Tibial nerve (tissue), 4 donors: ENCODE measurements around the gene TENM4. TPM values are rescaled to one million over a fixed set of nuclear protein-coding genes. Genes with fewer than 3 reads are reported as not detected.

Experiments
- DNase-seq, 2 donors: peaks; one replicate each; pipeline ENCODE4 v3.0.0-alpha.2; 2019; ENCODE audit warnings: low spot score in 2 of 2
- H3K27ac ChIP-seq, 4 donors: fragments of 200-600 bp; sonication (generic) in 3 of 4; one replicate each; pipeline ENCODE4 v1.5.1; 2017 to 2019; ENCODE audit warnings: mild to moderate bottlenecking in 1 of 4
- H3K27me3 ChIP-seq, 2 donors: fragments of 200-600 bp; sonication (generic) in 1 of 2; one replicate each; pipeline versions ENCODE4 v1.5.1 to v1.6.0; 2017 to 2019
- H3K36me3 ChIP-seq, 3 donors: fragments of 200-600 bp; sonication (generic); one replicate each; pipeline ENCODE4 v1.5.1; 2018 to 2019
- H3K4me1 ChIP-seq, 4 donors: fragments of 200-600 bp; sonication (generic) in 3 of 4; one replicate each; pipeline ENCODE4 v1.5.1; 2017 to 2019
- H3K4me3 ChIP-seq, 4 donors: fragments of 200-600 bp; sonication (generic) in 3 of 4; one replicate each; pipeline ENCODE4 v1.5.1; 2017 to 2019; ENCODE audit warnings: mild to moderate bottlenecking in 1 of 4, moderate library complexity in 1 of 4
- H3K9me3 ChIP-seq, 4 donors: fragments of 200-600 bp; sonication (generic) in 3 of 4; one replicate each; pipeline ENCODE4 v1.5.1; 2017 to 2019
- CTCF ChIP-seq, 5 experiments: fragments of 200-600 bp in 3 of 5; fragments of 450-650 bp in 2 of 5; sonication (generic) in 3 of 5; IDR thresholded peaks; one replicate each; pipeline ENCODE4 v1.5.1; 2016 to 2019; ENCODE audit warnings: antibody characterized with exemption in 5 of 5, mild to moderate bottlenecking in 3 of 5, moderate library complexity in 2 of 5
- EP300 ChIP-seq, 2 donors: sonication (generic); formaldehyde crosslinking; IDR thresholded peaks; one replicate each; pipeline ENCODE4 v1.6.1; 2017; ENCODE audit warnings: antibody characterized with exemption in 2 of 2, mild to moderate bottlenecking in 1 of 2
- POLR2A ChIP-seq, 2 donors: fragments of 450-650 bp; IDR thresholded peaks; one replicate each; pipeline ENCODE4 v1.6.1; 2017; ENCODE audit warnings: antibody characterized with exemption in 2 of 2, mild to moderate bottlenecking in 2 of 2, moderate library complexity in 2 of 2
- WGBS, 2 donors: methylation state at CpG; one replicate each; pipeline ENCODE4 v1.1.5; 2018; 5-methylcytosine and 5-hydroxymethylcytosine counted together
- total RNA-seq, 4 donors: library from RNA; depleted of rRNA; stranded (reverse); fragments of >200 nt; gene quantifications; one replicate each; pipeline ENCODE4 v1.1.0, GENCODE V29; 2016

The TENM4 gene
- total RNA-seq, 4 donors from 2014 or later = 15.3 to 36.3 (median 19.6) TPM

DNA sequence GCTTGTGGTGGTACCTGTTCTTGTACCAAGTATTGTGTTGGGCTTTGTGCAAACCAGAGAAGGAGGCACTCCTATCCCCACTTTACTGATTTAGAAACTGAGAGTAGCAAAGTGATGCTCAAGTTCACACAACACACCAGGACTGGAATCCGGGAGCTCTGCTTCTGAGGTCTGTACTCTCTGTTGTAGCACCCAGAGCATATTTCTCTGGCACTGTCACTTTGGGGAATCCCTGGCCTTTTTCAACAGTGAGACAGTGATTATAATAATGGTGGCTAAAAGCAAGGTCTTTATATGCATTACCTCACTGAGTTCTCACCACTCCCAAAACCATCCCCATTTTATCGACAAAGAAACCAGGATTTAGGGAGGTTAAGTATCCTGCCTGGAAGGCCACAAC is 362.4 kb downstream of the TENM4 start:
- Histone ChIP-seq H3K36me3 (no peaks in the 10 kb centered on the region), H3K4me3 (no peak overlapping the region), H3K9me3 (no peaks in the 10 kb centered on the region), H3K27ac (no peak overlapping the region), H3K27me3 (no peaks in the 10 kb centered on the region), H3K4me1 (peaks cover 0 to 14% (median 0%) of the 10 kb centered on the region in 4 donors)
- DNase-seq = no peak
- WGBS, 2 donors = 80 to 86% methylated on average over 2 of the region's 2 CpGs
- TF ChIP-seq POLR2A (IDR thresholded peaks at IDR 0.05) = no peak
- no peak for TF ChIP-seq EP300 (IDR thresholded peaks at IDR 0.05)
- no peak for TF ChIP-seq CTCF (IDR thresholded peaks at IDR 0.05)

GRCh38 chr11:79077702-79078330 is 363.0 kb downstream of the TENM4 start:
- H3K27ac ChIP-seq = no peak overlapping the region
- no peak for DNase-seq
- no peaks in the 10 kb centered on the region for H3K27me3 ChIP-seq
- H3K36me3 ChIP-seq = no peaks in the 10 kb centered on the region
- H3K4me1 ChIP-seq = peaks cover 0 to 14% (median 0%) of the 10 kb centered on the region in 4 donors
- no peaks in the 10 kb centered on the region for H3K9me3 ChIP-seq
- no peak for TF ChIP-seq CTCF (IDR thresholded peaks at IDR 0.05)
- TF ChIP-seq EP300 (IDR thresholded peaks at IDR 0.05) = no peak
- no peak for TF ChIP-seq POLR2A (IDR thresholded peaks at IDR 0.05)
- WGBS, 2 donors = 43 to 46% methylated on average over 9 of the region's 9 CpGs
- no peak overlapping the region for H3K4me3 ChIP-seq

- H3K9me3 ChIP-seq = no peaks in the 10 kb centered on the region
- no peak overlapping the region for H3K4me3 ChIP-seq
- H3K36me3 ChIP-seq = no peaks in the 10 kb centered on the region
- TF ChIP-seq POLR2A (IDR thresholded peaks at IDR 0.05) = no peak
- TF ChIP-seq CTCF (IDR thresholded peaks at IDR 0.05) = peak; percentile 34 to 47 (median 37)
- TF ChIP-seq EP300 (IDR thresholded peaks at IDR 0.05) = no peak
- peaks cover 0 to 14% (median 0%) of the 10 kb centered on the region in 4 donors for H3K4me1 ChIP-seq
- DNase-seq = peak; percentile 30 to 62
- H3K27me3 ChIP-seq = no peaks in the 10 kb centered on the region
- no peak overlapping the region for H3K27ac ChIP-seq
- 76 to 80% methylated on average over 4 of the region's 4 CpGs for WGBS, 2 donors
These were observed 364.2 kb downstream of the TENM4 start for GRCh38 chr11:79076526-79077115.

DNA sequence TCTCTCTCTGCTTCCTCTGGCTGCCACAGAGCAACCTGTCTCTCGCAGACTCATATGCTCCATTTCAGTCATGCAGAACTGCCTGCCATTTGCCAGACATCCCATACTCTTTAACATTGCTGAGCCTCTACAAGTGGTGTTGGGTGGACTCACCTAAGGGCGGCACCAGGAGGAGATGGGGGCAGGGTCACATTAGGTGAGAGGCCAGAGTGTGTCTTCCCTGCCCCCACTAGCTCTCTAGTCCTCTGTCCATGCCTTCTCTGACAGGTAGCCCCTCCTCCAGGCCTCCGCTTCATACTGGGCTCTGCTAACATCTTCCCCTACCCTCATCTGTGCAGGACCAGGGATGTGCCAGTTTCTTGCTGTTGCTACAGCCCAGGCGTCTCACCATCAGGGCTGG is 366.3 kb downstream of the TENM4 start:
- TF ChIP-seq CTCF (IDR thresholded peaks at IDR 0.05) (no peak), POLR2A (IDR thresholded peaks at IDR 0.05) (no peak), EP300 (IDR thresholded peaks at IDR 0.05) (no peak)
- WGBS, 2 donors = 91 to 94% methylated on average over 4 of the region's 4 CpGs
- no peak for DNase-seq
- no peaks in the 10 kb centered on the region for H3K9me3 ChIP-seq
- no peaks in the 10 kb centered on the region for H3K27me3 ChIP-seq
- no peak overlapping the region for H3K27ac ChIP-seq
- H3K36me3 ChIP-seq = no peaks in the 10 kb centered on the region
- H3K4me1 ChIP-seq = peaks cover 0 to 4% (median 0%) of the 10 kb centered on the region in 4 donors
- no peak overlapping the region for H3K4me3 ChIP-seq

DNA sequence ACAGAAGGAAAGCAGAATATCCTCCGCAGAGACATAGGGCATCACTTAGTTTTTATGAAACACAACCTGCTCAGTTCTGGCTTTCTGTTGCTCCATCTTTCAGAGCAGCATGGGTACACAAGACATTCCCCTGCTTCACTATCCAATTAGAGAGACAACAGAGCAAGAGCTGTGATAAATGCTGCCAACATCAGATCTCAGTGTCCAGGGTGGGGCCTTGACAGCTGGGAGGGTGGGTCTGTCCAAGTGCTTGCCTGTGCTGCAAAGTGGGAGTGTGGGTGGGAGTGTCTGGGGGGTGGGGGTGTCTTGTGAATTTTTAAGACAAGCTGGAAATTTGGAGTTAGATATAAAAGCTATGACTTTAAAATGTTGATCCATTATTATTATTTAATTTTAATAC is 369.6 kb downstream of the TENM4 start:
- H3K27me3 ChIP-seq = no peaks in the 10 kb centered on the region
- no peaks in the 10 kb centered on the region for H3K9me3 ChIP-seq
- no peak overlapping the region for H3K4me3 ChIP-seq
- TF ChIP-seq EP300 (IDR thresholded peaks at IDR 0.05) = no peak
- TF ChIP-seq CTCF (IDR thresholded peaks at IDR 0.05) = no peak
- TF ChIP-seq POLR2A (IDR thresholded peaks at IDR 0.05) = no peak
- no peak for DNase-seq
- no peak overlapping the region for H3K27ac ChIP-seq
- no peaks in the 10 kb centered on the region for H3K36me3 ChIP-seq
- 95 to 100% methylated on average over 1 of the region's 1 CpG for WGBS, 2 donors
- no peaks in the 10 kb centered on the region for H3K4me1 ChIP-seq
